Vagina (tissue), 2 donors: ENCODE measurements around the gene STOX1.

Experiments used
- POLR2A ChIP-seq, 2 donors: fragments of 450-650 bp; IDR thresholded peaks; one replicate each; pipeline ENCODE4 v1.6.1; 2017; ENCODE audit warnings: antibody characterized with exemption in 2 of 2, mild to moderate bottlenecking in 2 of 2, moderate library complexity in 2 of 2
- POLR2AphosphoS5 ChIP-seq, 2 donors: sonication (generic); formaldehyde crosslinking; IDR thresholded peaks; one replicate each; pipeline ENCODE4 v1.9.0; 2017; ENCODE audit warnings: antibody characterized with exemption in 2 of 2, mild to moderate bottlenecking in 2 of 2, low read depth in 1 of 2; ENCODE audit not compliant: insufficient read depth in 1 of 2
- TF ChIP-seq, protein P1 (sequence below), 3 experiments: fragments of 450-650 bp in 2 of 3; fragments of 200-600 bp in 1 of 3; sonication (generic) in 1 of 3; IDR thresholded peaks; one replicate each; pipeline ENCODE4 v1.5.1; 2017 to 2019; ENCODE audit warnings: antibody characterized with exemption in 3 of 3, mild to moderate bottlenecking in 2 of 3, moderate library complexity in 2 of 3

- TF ChIP-seq POLR2AphosphoS5 (IDR thresholded peaks at IDR 0.05; ENCODE audit: insufficient read depth in 1 of 2, low read depth in 1 of 2): no peak
- TF ChIP-seq, protein P1, sequence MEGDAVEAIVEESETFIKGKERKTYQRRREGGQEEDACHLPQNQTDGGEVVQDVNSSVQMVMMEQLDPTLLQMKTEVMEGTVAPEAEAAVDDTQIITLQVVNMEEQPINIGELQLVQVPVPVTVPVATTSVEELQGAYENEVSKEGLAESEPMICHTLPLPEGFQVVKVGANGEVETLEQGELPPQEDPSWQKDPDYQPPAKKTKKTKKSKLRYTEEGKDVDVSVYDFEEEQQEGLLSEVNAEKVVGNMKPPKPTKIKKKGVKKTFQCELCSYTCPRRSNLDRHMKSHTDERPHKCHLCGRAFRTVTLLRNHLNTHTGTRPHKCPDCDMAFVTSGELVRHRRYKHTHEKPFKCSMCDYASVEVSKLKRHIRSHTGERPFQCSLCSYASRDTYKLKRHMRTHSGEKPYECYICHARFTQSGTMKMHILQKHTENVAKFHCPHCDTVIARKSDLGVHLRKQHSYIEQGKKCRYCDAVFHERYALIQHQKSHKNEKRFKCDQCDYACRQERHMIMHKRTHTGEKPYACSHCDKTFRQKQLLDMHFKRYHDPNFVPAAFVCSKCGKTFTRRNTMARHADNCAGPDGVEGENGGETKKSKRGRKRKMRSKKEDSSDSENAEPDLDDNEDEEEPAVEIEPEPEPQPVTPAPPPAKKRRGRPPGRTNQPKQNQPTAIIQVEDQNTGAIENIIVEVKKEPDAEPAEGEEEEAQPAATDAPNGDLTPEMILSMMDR (IDR thresholded peaks at IDR 0.05): no peak
- no peak for TF ChIP-seq POLR2A (IDR thresholded peaks at IDR 0.05)
These were observed 110.8 kb downstream of the STOX1 start for GRCh38 chr10:68938117-68938516.
